Spleen (tissue), 11 donors: ENCODE results near the gene CABP4. TPM values are rescaled to one million over a fixed set of nuclear protein-coding genes. Genes with fewer than 3 reads are reported as not detected.
A peak's percentile ranks its signal among the peaks of the same experiment; 100 is the strongest.

Experiments used
- DNase-seq: peaks from one replicate; pipeline ENCODE4 v3.0.0-alpha.2; 2020
- H3K27ac ChIP-seq, 8 donors: fragments of 200-600 bp; sonication (generic) in 7 of 8; 1 replicate in 4 of 8; 2 replicates in 4 of 8; pipeline versions ENCODE4 v1.5.0 to v1.8.0; 2016 to 2021; ENCODE audit warnings: inconsistent platforms in 4 of 8, mild to moderate bottlenecking in 4 of 8, moderate library complexity in 1 of 8
- H3K27me3 ChIP-seq, 7 donors: fragments of 200-600 bp; sonication (generic) in 6 of 7; replicated peaks in 1 of 7; 1 replicate in 4 of 7; 2 replicates in 3 of 7; pipeline versions ENCODE4 v1.5.0 to v1.8.0; 2016 to 2021; ENCODE audit warnings: inconsistent platforms in 3 of 7, mild to moderate bottlenecking in 1 of 7
- H3K36me3 ChIP-seq, 6 donors: fragments of 200-600 bp; sonication (generic) in 5 of 6; 1 replicate in 4 of 6; 2 replicates in 2 of 6; pipeline versions ENCODE4 v1.5.0 to v1.8.0; 2016 to 2021; ENCODE audit warnings: inconsistent platforms in 2 of 6
- H3K4me1 ChIP-seq, 6 donors: fragments of 200-600 bp; sonication (generic) in 5 of 6; 1 replicate in 3 of 6; 2 replicates in 3 of 6; pipeline versions ENCODE4 v1.5.0 to v1.8.0; 2016 to 2021; ENCODE audit warnings: inconsistent platforms in 3 of 6
- H3K4me3 ChIP-seq, 8 donors: fragments of 200-600 bp; sonication (generic) in 7 of 8; 1 replicate in 4 of 8; 2 replicates in 4 of 8; pipeline versions ENCODE4 v1.5.0 to v1.8.0; 2016 to 2021; ENCODE audit warnings: inconsistent platforms in 4 of 8, mild to moderate bottlenecking in 4 of 8, moderate library complexity in 2 of 8
- H3K9me3 ChIP-seq, 8 donors: fragments of 200-600 bp; sonication (generic) in 7 of 8; 1 replicate in 4 of 8; 2 replicates in 4 of 8; pipeline versions ENCODE4 v1.5.0 to v1.8.0; 2016 to 2021; ENCODE audit warnings: inconsistent platforms in 4 of 8
- CTCF ChIP-seq, 11 experiments: fragments of 200-600 bp in 7 of 11; fragments of 450-650 bp in 4 of 11; sonication (generic) in 4 of 11; IDR thresholded peaks in 8 of 11; conservative IDR thresholded peaks in 3 of 11; 1 replicate in 7 of 11; 2 replicates in 4 of 11; pipeline versions ENCODE4 v1.4.0 to v1.8.0; 2016 to 2021; ENCODE audit warnings: antibody characterized with exemption in 11 of 11, inconsistent platforms in 4 of 11, mild to moderate bottlenecking in 1 of 11
- POLR2A ChIP-seq, 3 donors: fragments of 450-650 bp; IDR thresholded peaks; one replicate each; pipeline ENCODE4 v1.5.1; 2017; ENCODE audit warnings: antibody characterized with exemption in 3 of 3, mild to moderate bottlenecking in 1 of 3
- POLR2AphosphoS5 ChIP-seq, 3 donors: sonication (generic); formaldehyde crosslinking; IDR thresholded peaks; one replicate each; pipeline ENCODE4 v1.5.1; 2017; ENCODE audit warnings: antibody characterized with exemption in 3 of 3
- WGBS, 5 donors: extraction: QIAGEN DNeasy Blood & Tissue Kit in 3 of 5; methylation state at CpG; one replicate each; pipeline versions ENCODE4 v1.1.5 to v1.1.7; 2013 to 2018; 5-methylcytosine and 5-hydroxymethylcytosine counted together
- intact Hi-C: fragments of 100-400 bp; cut with DNase I; formaldehyde crosslinking; loops from one replicate; pipeline ENCODE4 v1.15.0; 2023; ENCODE audit warnings: low total_unique reads
- polyA plus RNA-seq, 3 donors: library from polyadenylated mRNA; stranded (reverse); fragments of 200-250 nt; gene quantifications; one replicate each; pipeline ENCODE4 v1.2.1, GENCODE V29; 2013
- total RNA-seq, 7 donors: library from RNA; depleted of rRNA in 3 of 7; stranded (reverse); fragments of >200 nt in 3 of 7; fragmentation: NEBNext Ultra II Directional in 4 of 7; extraction: Animal tissue kit (Norgen Biotek cat#: 25700) in 4 of 7; gene quantifications; one replicate each; pipeline versions ENCODE4 v1.1.0 to v1.2.1, GENCODE V29; 2016 to 2021
- donor health status: healthy with polysubstance abuse.
- donor health status: DM: no; HTN: no; CAD: no; lungs with moderate emphysema.
- donor health status: DM: no; HTN: no; CAD: no.
- donor health status: Bipolar disorder and iron deficiency.
- donor health status: healthy.
- donor health status: DM: no; HTN: no; CAD: no.
- donor health status: DM: yes; HTN: yes; CAD: no.

CABP4 gene
- total and polyA plus RNA-seq, 10 donors, result 2.6 to 27.3 (median 17.1) TPM

- intact Hi-C loops, result no loop called here
- TF ChIP-seq CTCF (IDR thresholded peaks at IDR 0.05 in 8 of 11, conservative IDR thresholded peaks at IDR 0.05 in 3 of 11) (no peak), POLR2A (IDR thresholded peaks at IDR 0.05) (no peak), POLR2AphosphoS5 (IDR thresholded peaks at IDR 0.05) (peak in 2 of 3 donors; percentile 33 to 61)
- H3K4me1 ChIP-seq, result peaks cover 20 to 43% (median 32%) of the 10 kb centered on the region in 6 donors
Measured at GRCh38 chr11:67489203-67489884, 34.2 kb downstream of the CABP4 start.

GRCh38 chr11:67489885-67490726, 35.0 kb downstream of the CABP4 start:
- TF ChIP-seq POLR2AphosphoS5 (IDR thresholded peaks at IDR 0.05), result peak; percentile 7 to 56 (median 8)
- TF ChIP-seq POLR2A (IDR thresholded peaks at IDR 0.05), result no peak
- H3K27me3 ChIP-seq, result no peaks in the 10 kb centered on the region
- peaks cover 13 to 35% (median 24%) of the 10 kb centered on the region in 6 donors for H3K4me1 ChIP-seq
- no peaks in the 10 kb centered on the region for H3K9me3 ChIP-seq
- intact Hi-C loops, result no loop called here
- H3K4me3 ChIP-seq, result no peak overlapping the region
- 88 to 93% (median 89%) methylated on average over 13 to 23 of the region's 23 CpGs for WGBS, 5 donors
- DNase-seq, result peak; percentile 74
- no peak overlapping the region for H3K27ac ChIP-seq
- peaks cover 0 to 87% (median 78%) of the 10 kb centered on the region in 6 donors for H3K36me3 ChIP-seq

More at GRCh38 chr11:67489203-67489884, 34.2 kb downstream of the CABP4 start:
- 79 to 93% (median 87%) methylated on average over 13 to 25 of the region's 25 CpGs for WGBS, 5 donors
- H3K9me3 ChIP-seq, result no peaks in the 10 kb centered on the region
- H3K4me3 ChIP-seq, result no peak overlapping the region
- no peaks in the 10 kb centered on the region for H3K27me3 ChIP-seq
- peaks cover 0 to 79% (median 71%) of the 10 kb centered on the region in 6 donors for H3K36me3 ChIP-seq
- H3K27ac ChIP-seq, result no peak overlapping the region
- no peak for DNase-seq

DNA sequence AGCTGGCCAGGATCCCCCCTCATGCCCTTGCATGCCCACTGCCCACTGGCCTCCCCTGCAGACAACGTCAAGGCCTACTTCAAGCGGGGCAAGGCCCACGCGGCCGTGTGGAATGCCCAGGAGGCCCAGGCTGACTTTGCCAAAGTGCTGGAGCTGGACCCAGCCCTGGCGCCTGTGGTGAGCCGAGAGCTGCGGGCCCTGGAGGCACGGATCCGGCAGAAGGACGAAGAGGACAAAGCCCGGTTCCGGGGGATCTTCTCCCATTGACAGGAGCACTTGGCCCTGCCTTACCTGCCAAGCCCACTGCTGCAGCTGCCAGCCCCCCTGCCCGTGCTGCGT, 35.5 kb downstream of the CABP4 start:
- DNase-seq, result peak; percentile 75
- 88 to 91% (median 90%) methylated on average over 10 to 15 of the region's 15 CpGs for WGBS, 5 donors
- Histone ChIP-seq H3K27me3 (no peaks in the 10 kb centered on the region), H3K27ac (no peak overlapping the region), H3K36me3 (peaks cover 0 to 93% (median 84%) of the 10 kb centered on the region in 6 donors), H3K4me3 (no peak overlapping the region), H3K4me1 (peaks cover 9 to 29% (median 18%) of the 10 kb centered on the region in 6 donors), H3K9me3 (no peaks in the 10 kb centered on the region)
- intact Hi-C loops, result no loop called here
- TF ChIP-seq POLR2AphosphoS5 (IDR thresholded peaks at IDR 0.05) (peak in 1 of 3 donors; percentile 65), CTCF (IDR thresholded peaks at IDR 0.05 in 8 of 11, conservative IDR thresholded peaks at IDR 0.05 in 3 of 11) (no peak), POLR2A (IDR thresholded peaks at IDR 0.05) (no peak)

GRCh38 chr11:67491276-67492068, 36.3 kb downstream of the CABP4 start:
- TF ChIP-seq CTCF (IDR thresholded peaks at IDR 0.05 in 8 of 11, conservative IDR thresholded peaks at IDR 0.05 in 3 of 11), result no peak
- TF ChIP-seq POLR2A (IDR thresholded peaks at IDR 0.05), result no peak
- TF ChIP-seq POLR2AphosphoS5 (IDR thresholded peaks at IDR 0.05), result no peak
- H3K27ac ChIP-seq, result no peak overlapping the region
- intact Hi-C loops, result no loop called here
- 83 to 94% (median 85%) methylated on average over 17 to 24 of the region's 24 CpGs for WGBS, 5 donors
- peaks cover 0 to 100% (median 91%) of the 10 kb centered on the region in 6 donors for H3K36me3 ChIP-seq
- no peak overlapping the region for H3K4me3 ChIP-seq
- H3K9me3 ChIP-seq, result no peaks in the 10 kb centered on the region
- DNase-seq, result no peak
- H3K27me3 ChIP-seq, result no peaks in the 10 kb centered on the region
- H3K4me1 ChIP-seq, result peaks cover 3 to 21% (median 10%) of the 10 kb centered on the region in 6 donors
